Hair follicular keratinocyte (primary cell): ENCODE results near the gene OR5AR1. TPM values are rescaled to one million over a fixed set of nuclear protein-coding genes. Genes with fewer than 3 reads are reported as not detected.

Experiments
- total RNA-seq: library from RNA; depleted of rRNA; stranded (reverse); fragments of >200 nt; gene quantifications from 2 replicates; pipeline ENCODE4 v1.2.3, GENCODE V29; 2015

OR5AR1 gene
- not detected in 2 replicates for total RNA-seq

GRCh38 chr11:56663386-56663785 is at the start of gene OR5AR1:
TSS of gene OR5AR1 (plus strand) at chr11:56663686. CDS start at chr11:56663686, 0 bp downstream.

GRCh38 chr11:56642339-56642738 is 21.1 kb upstream of the OR5AR1 start, which contains the start of gene OR5AP2:
TSS of gene OR5AP2 (minus strand) at chr11:56642439. CDS start at chr11:56642439, 0 bp downstream.

DNA sequence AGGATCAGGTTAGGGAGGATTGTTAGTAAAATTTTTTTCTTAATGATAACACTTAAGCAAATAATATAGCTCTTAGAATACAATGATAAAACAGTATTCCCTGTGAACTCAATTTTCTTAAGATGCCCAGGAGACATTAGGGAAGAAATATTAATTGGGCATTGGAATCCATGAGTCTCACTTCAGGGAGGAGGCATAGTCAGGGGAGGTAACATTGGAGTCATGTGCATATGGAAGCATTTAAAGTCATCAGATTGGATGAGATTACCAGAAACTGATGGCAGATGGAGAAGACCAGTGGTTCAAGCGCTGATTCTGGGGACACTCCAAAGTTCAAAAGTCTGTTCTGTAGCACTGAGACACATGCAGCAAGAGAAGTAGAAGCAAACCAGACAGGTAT is 35.3 kb downstream of the OR5AR1 start, which contains the start of gene OR9G1:
Gene OR9G1 (plus strand): TSS at position 301 of the 400 bp plus-strand sequence. CDS start 1,293 bp downstream, outside the sequence.

Other genes with a start within 250 kb of the OR5AR1 start
- gene OR5M3, start 190.3 kb upstream of the OR5AR1 start, total RNA-seq, result not detected in 2 replicates
- gene OR5M8, start 172.3 kb upstream of the OR5AR1 start, total RNA-seq, result not detected in 2 replicates
- gene OR5M11, start 120.4 kb upstream of the OR5AR1 start, total RNA-seq, result not detected in 2 replicates
- gene OR5M10, start 86.0 kb upstream of the OR5AR1 start, total RNA-seq, result not detected in 2 replicates
- gene OR5M1, start 48.8 kb upstream of the OR5AR1 start, total RNA-seq, result not detected in 2 replicates
- gene OR5AP2, start 21.2 kb upstream of the OR5AR1 start, total RNA-seq, result not detected in 2 replicates
- not detected in 2 replicates for gene OR9G1, start 35.4 kb downstream of the OR5AR1 start, total RNA-seq
- not detected in 2 replicates for gene OR9G4, start 85.0 kb downstream of the OR5AR1 start, total RNA-seq